Measurements from ENCODE around the gene S100A1. TPM values are rescaled to one million over a fixed set of nuclear protein-coding genes. Genes with fewer than 3 reads are reported as not detected.

The S100A1 gene
- total and polyA plus RNA-seq, 10 of the 15 experiments (the other 5 are each of a cell fraction or from before 2014, with no cell fraction given): 0.13 to 0.29 TPM; not detected in 8

GRCh38 chr1:153670859-153671627 is 42.8 kb downstream of the S100A1 start, which contains the start of gene ILF2 (continued):
- TF ChIP-seq NKRF (conservative IDR thresholded peaks at IDR 0.05) (peak; percentile 12; the same call in 1 of the 2 replicates), EED (IDR thresholded peaks at IDR 0.05; ENCODE audit: low read depth) (peak; percentile 48; the same call in 1 of the 2 replicates), TCF12 (IDR thresholded peaks at IDR 0.05; ENCODE audit: low read depth, low read length) (peak; percentile 62; the same call in 1 of the 2 replicates), KLF5 (IDR thresholded peaks at IDR 0.05; ENCODE audit: partially characterized antibody) (no peak), CHD4 (IDR thresholded peaks at IDR 0.05) (no peak), POU2F2 (IDR thresholded peaks at IDR 0.05; ENCODE audit: borderline replicate concordance, low read depth, low read length) (peak; percentile 10; the same call in 1 of the 3 replicates), MEF2A (IDR thresholded peaks at IDR 0.05; ENCODE audit: insufficient read depth, low read depth, low read length) (0 out of 2 replicates have a peak, but pooled peaks have one; percentile 26), GABPA (IDR thresholded peaks at IDR 0.05; ENCODE audit: low read depth) (peak; percentile 67), PAX5 (IDR thresholded peaks at IDR 0.05; ENCODE audit: borderline replicate concordance, low read depth, low read length) (0 out of 2 replicates have a peak, but pooled peaks have one; percentile 6), ZNF384 (IDR thresholded peaks at IDR 0.05; ENCODE audit: borderline replicate concordance, low read depth, low read length) (no peak), IKZF2 (IDR thresholded peaks at IDR 0.05) (peak; percentile 92), BCL11A (IDR thresholded peaks at IDR 0.05; ENCODE audit: low read depth, low read length) (no peak), ZNF24 (IDR thresholded peaks at IDR 0.05) (peak; percentile 100), SP1 (IDR thresholded peaks at IDR 0.05; ENCODE audit: low read depth, low read length) (peak; percentile 95), IKZF1 (conservative IDR thresholded peaks at IDR 0.05) (peak; percentile 94), SMAD5 (IDR thresholded peaks at IDR 0.05; ENCODE audit: low read depth) (peak; percentile 76; the same call in 1 of the 2 replicates), SPI1 (IDR thresholded peaks at IDR 0.05; ENCODE audit: borderline replicate concordance, insufficient read depth, low read depth, low read length) (no peak)
- TF ChIP-seq, protein P1, sequence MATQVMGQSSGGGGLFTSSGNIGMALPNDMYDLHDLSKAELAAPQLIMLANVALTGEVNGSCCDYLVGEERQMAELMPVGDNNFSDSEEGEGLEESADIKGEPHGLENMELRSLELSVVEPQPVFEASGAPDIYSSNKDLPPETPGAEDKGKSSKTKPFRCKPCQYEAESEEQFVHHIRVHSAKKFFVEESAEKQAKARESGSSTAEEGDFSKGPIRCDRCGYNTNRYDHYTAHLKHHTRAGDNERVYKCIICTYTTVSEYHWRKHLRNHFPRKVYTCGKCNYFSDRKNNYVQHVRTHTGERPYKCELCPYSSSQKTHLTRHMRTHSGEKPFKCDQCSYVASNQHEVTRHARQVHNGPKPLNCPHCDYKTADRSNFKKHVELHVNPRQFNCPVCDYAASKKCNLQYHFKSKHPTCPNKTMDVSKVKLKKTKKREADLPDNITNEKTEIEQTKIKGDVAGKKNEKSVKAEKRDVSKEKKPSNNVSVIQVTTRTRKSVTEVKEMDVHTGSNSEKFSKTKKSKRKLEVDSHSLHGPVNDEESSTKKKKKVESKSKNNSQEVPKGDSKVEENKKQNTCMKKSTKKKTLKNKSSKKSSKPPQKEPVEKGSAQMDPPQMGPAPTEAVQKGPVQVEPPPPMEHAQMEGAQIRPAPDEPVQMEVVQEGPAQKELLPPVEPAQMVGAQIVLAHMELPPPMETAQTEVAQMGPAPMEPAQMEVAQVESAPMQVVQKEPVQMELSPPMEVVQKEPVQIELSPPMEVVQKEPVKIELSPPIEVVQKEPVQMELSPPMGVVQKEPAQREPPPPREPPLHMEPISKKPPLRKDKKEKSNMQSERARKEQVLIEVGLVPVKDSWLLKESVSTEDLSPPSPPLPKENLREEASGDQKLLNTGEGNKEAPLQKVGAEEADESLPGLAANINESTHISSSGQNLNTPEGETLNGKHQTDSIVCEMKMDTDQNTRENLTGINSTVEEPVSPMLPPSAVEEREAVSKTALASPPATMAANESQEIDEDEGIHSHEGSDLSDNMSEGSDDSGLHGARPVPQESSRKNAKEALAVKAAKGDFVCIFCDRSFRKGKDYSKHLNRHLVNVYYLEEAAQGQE (IDR thresholded peaks at IDR 0.05; ENCODE audit: low read depth, low read length): no peak
- TF ChIP-seq, protein P2, sequence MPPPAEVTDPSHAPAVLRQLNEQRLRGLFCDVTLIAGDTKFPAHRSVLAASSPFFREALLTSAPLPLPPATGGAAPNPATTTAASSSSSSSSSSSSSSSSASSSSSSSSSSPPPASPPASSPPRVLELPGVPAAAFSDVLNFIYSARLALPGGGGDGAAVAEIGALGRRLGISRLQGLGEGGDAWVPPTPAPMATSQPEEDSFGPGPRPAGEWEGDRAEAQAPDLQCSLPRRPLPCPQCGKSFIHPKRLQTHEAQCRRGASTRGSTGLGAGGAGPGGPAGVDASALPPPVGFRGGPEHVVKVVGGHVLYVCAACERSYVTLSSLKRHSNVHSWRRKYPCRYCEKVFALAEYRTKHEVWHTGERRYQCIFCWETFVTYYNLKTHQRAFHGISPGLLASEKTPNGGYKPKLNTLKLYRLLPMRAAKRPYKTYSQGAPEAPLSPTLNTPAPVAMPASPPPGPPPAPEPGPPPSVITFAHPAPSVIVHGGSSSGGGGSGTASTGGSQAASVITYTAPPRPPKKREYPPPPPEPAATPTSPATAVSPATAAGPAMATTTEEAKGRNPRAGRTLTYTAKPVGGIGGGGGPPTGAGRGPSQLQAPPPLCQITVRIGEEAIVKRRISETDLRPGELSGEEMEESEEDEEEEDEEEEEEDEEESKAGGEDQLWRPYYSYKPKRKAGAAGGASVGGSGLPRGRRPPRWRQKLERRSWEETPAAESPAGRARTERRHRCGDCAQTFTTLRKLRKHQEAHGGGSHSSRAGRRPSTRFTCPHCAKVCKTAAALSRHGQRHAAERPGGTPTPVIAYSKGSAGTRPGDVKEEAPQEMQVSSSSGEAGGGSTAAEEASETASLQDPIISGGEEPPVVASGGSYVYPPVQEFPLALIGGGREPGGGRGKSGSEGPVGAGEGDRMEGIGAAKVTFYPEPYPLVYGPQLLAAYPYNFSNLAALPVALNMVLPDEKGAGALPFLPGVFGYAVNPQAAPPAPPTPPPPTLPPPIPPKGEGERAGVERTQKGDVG (CRISPR knock-in tag; IDR thresholded peaks at IDR 0.05): no peak
- TF ChIP-seq, protein P3, sequence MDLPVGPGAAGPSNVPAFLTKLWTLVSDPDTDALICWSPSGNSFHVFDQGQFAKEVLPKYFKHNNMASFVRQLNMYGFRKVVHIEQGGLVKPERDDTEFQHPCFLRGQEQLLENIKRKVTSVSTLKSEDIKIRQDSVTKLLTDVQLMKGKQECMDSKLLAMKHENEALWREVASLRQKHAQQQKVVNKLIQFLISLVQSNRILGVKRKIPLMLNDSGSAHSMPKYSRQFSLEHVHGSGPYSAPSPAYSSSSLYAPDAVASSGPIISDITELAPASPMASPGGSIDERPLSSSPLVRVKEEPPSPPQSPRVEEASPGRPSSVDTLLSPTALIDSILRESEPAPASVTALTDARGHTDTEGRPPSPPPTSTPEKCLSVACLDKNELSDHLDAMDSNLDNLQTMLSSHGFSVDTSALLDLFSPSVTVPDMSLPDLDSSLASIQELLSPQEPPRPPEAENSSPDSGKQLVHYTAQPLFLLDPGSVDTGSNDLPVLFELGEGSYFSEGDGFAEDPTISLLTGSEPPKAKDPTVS (IDR thresholded peaks at IDR 0.05; ENCODE audit: low read depth, low read length): no peak
